Measurements from ENCODE around the gene SLCO2A1.

DNA sequence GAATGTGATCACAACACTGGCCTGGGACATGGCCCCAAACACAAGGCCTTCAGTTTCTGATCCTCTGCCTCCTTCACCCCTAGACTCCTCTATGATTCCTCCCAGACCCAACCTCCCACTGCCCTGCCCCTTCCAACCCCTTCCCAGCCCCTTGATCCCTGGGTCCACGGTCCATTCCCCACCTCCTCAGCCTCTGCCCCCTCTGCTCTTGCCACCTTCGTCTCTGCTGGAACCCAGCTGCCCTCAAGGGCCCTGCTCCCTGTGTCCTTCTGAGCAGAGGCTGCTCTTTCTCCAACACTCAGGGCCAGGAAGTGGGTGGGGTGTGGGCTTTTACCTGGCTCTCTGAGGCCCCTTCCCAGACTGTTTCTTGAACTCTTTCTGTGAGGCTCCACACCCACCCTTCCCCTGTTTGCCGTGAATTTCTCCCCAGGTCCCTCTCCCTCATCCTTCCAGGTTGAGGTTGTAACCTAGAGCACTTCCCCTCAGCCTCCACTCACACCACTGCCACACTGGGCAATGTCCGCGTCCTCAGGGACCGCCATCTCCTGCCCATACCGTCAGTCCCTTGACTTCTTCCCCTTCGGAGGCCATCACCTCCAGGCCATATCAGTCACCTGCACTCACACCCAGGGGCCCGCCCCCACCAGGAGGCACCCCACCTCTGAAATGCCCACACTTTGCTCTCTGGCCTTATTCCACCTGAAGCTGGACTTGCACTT, 18.7 kb upstream of the SLCO2A1 start:
- TF ChIP-seq, protein P1, sequence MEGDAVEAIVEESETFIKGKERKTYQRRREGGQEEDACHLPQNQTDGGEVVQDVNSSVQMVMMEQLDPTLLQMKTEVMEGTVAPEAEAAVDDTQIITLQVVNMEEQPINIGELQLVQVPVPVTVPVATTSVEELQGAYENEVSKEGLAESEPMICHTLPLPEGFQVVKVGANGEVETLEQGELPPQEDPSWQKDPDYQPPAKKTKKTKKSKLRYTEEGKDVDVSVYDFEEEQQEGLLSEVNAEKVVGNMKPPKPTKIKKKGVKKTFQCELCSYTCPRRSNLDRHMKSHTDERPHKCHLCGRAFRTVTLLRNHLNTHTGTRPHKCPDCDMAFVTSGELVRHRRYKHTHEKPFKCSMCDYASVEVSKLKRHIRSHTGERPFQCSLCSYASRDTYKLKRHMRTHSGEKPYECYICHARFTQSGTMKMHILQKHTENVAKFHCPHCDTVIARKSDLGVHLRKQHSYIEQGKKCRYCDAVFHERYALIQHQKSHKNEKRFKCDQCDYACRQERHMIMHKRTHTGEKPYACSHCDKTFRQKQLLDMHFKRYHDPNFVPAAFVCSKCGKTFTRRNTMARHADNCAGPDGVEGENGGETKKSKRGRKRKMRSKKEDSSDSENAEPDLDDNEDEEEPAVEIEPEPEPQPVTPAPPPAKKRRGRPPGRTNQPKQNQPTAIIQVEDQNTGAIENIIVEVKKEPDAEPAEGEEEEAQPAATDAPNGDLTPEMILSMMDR (IDR thresholded peaks at IDR 0.05): no peak
- TF ChIP-seq EZH2 (IDR thresholded peaks at IDR 0.05; ENCODE audit: borderline replicate concordance, insufficient read depth, low read depth, low read length, poor library complexity, severe bottlenecking): no peak
